Lower lobe of right lung (tissue), 2 donors: Measurements from ENCODE around the gene ADGRB2. TPM values are rescaled to one million over a fixed set of nuclear protein-coding genes. Genes with fewer than 3 reads are reported as not detected.

Experiments used
- ATAC-seq, 2 donors: fragments of 200-7000 bp; cut with Tn5 transposase; one replicate each; pipeline ENCODE4 v1.9.1; 2020 to 2022; ENCODE audit warnings: mild to moderate bottlenecking in 2 of 2, moderate library complexity in 2 of 2
- DNase-seq: peaks from one replicate; pipeline ENCODE4 v3.0.0-alpha.2; 2020
- H3K27ac ChIP-seq: fragments of 200-600 bp; one replicate; pipeline ENCODE4 v1.8.0; 2022
- H3K27me3 ChIP-seq: fragments of 200-600 bp; one replicate; pipeline ENCODE4 v1.8.0; 2022; ENCODE audit warnings: low read depth
- H3K36me3 ChIP-seq: fragments of 200-600 bp; one replicate; pipeline ENCODE4 v1.8.0; 2022; ENCODE audit warnings: mild to moderate bottlenecking
- H3K4me1 ChIP-seq: fragments of 200-600 bp; one replicate; pipeline ENCODE4 v1.8.0; 2022
- H3K4me3 ChIP-seq: fragments of 200-600 bp; one replicate; pipeline ENCODE4 v1.8.0; 2022; ENCODE audit warnings: mild to moderate bottlenecking
- H3K9me3 ChIP-seq: fragments of 200-600 bp; one replicate; pipeline ENCODE4 v1.8.0; 2022
- intact Hi-C: fragments of 100-400 bp; cut with DNase I; formaldehyde crosslinking; loops from one replicate; pipeline ENCODE4 v1.11.0; 2022
- total RNA-seq: library from RNA; stranded (reverse); fragmentation: NEBNext Ultra II Directional; extraction: Animal tissue kit (Norgen Biotek cat#: 25700); gene quantifications from one replicate; pipeline ENCODE4 v1.2.1, GENCODE V29; 2021
- TF ChIP-seq, protein P1 (sequence below): fragments of 200-600 bp; IDR thresholded peaks from one replicate; pipeline ENCODE4 v1.8.0; 2022; ENCODE audit warnings: antibody characterized with exemption, mild to moderate bottlenecking
- donor health status: DM: no; HTN: yes; CAD: no; lungs with severe emphysema.

ADGRB2 gene
- total RNA-seq, 1 donor from 2014 or later = 1.1 TPM

DNA sequence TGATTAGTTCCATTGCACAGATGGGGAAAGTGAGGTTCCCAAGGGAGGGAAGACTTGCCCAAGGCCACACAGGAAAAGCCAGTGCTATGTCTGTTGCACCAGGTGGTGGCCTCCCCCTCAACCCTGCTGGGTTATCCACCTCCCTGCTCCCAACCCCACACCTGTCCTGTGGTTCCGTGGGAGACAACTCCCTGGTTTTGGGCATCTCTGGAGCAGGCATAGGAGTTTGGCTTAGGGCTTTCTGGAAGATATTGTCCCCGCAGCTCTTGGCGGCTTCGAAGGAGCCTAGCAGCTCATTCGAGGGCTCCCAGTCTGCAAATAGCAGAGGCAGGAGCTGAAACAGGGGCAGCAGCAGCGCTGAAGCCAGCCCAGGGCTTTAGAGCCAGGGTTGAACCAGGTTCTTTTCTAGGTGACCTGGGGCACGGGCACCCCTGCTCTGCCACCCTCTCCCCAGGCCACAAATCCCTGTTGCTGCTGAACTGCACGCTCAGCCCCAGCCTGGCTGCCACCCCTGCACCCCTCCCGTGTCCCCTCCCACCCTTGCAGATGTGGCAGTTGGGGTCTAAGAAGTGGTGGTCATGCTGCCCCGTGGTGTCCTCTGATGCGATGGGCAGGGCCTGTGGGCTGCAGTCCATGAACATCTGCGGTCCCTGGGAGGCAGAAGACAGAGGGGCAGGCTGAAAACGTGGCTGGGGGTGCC, 29.6 kb upstream of the ADGRB2 start:
- intact Hi-C loops = no loop called here
- DNase-seq (peak; percentile 23), ATAC-seq (no peak)
- H3K4me1 ChIP-seq = no peaks in the 10 kb centered on the region
- no peak overlapping the region for H3K27ac ChIP-seq
- TF ChIP-seq, protein P1, sequence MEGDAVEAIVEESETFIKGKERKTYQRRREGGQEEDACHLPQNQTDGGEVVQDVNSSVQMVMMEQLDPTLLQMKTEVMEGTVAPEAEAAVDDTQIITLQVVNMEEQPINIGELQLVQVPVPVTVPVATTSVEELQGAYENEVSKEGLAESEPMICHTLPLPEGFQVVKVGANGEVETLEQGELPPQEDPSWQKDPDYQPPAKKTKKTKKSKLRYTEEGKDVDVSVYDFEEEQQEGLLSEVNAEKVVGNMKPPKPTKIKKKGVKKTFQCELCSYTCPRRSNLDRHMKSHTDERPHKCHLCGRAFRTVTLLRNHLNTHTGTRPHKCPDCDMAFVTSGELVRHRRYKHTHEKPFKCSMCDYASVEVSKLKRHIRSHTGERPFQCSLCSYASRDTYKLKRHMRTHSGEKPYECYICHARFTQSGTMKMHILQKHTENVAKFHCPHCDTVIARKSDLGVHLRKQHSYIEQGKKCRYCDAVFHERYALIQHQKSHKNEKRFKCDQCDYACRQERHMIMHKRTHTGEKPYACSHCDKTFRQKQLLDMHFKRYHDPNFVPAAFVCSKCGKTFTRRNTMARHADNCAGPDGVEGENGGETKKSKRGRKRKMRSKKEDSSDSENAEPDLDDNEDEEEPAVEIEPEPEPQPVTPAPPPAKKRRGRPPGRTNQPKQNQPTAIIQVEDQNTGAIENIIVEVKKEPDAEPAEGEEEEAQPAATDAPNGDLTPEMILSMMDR = no peak
- peaks cover 4% of the 10 kb centered on the region for H3K27me3 ChIP-seq
- no peak overlapping the region for H3K4me3 ChIP-seq
- H3K36me3 ChIP-seq = no peaks in the 10 kb centered on the region
- no peaks in the 10 kb centered on the region for H3K9me3 ChIP-seq

GRCh38 chr1:31793086-31793485, 28.9 kb upstream of the ADGRB2 start:
- Histone ChIP-seq H3K4me1 (no peaks in the 10 kb centered on the region), H3K9me3 (no peaks in the 10 kb centered on the region), H3K4me3 (no peak overlapping the region), H3K27ac (no peak overlapping the region), H3K36me3 (no peaks in the 10 kb centered on the region), H3K27me3 (peaks cover 4% of the 10 kb centered on the region)
- DNase-seq (peak; percentile 44), ATAC-seq (no peak)
- TF ChIP-seq, protein P1 = no peak
- intact Hi-C loops = no loop called here

DNA sequence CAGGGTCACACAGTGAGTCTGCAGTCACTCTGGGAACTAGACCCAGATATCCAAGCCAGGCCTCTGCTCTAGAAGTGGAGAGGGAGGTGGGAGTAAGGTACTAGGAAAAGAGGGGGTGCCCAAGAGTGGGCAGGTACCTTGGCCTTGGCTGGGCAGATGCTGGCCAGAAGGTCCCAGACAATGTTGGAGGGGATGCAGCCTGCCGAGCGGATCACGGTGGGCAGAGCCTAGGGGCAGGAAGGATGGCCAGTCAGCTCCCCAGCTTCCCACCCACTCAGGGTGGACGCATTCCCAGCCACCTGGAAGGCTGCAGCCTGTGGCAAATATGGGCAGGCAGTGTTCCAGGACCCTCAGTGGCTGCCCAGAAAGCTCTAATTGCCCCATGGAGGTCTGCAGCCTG, 28.4 kb upstream of the ADGRB2 start:
- no peak overlapping the region for H3K27ac ChIP-seq
- H3K27me3 ChIP-seq = peaks cover 3% of the 10 kb centered on the region
- TF ChIP-seq, protein P1 = no peak
- ATAC-seq = no peak
- H3K4me1 ChIP-seq = no peaks in the 10 kb centered on the region
- no peaks in the 10 kb centered on the region for H3K36me3 ChIP-seq
- H3K4me3 ChIP-seq = no peak overlapping the region
- no peaks in the 10 kb centered on the region for H3K9me3 ChIP-seq
- intact Hi-C loops = no loop called here
- DNase-seq = peak; percentile 26

DNA sequence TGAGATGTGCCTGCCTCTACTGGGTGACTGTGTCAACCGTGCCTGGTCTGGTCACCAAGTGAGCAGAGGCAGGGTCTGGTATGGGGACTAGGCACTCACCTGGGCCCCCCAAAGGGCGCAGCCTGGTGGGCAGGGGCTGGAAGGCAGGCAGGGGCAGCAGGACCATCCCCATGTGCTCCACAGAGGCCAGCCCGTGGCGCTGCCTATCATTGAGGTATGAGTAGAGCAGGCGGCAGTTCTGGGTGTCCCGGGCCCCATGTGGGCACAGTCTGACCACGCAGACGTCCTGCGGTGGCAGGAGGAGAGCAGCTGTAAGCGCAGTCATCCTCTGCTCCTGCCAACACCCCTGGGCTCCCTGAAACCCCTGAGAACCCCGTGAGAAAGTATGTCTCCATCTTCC, 28.0 kb upstream of the ADGRB2 start:
- intact Hi-C loops = no loop called here
- Histone ChIP-seq H3K36me3 (no peaks in the 10 kb centered on the region), H3K4me1 (no peaks in the 10 kb centered on the region), H3K27ac (no peak overlapping the region), H3K4me3 (no peak overlapping the region), H3K27me3 (no peaks in the 10 kb centered on the region), H3K9me3 (no peaks in the 10 kb centered on the region)
- DNase-seq (peak; percentile 44), ATAC-seq (no peak)
- TF ChIP-seq, protein P1 = no peak

DNA sequence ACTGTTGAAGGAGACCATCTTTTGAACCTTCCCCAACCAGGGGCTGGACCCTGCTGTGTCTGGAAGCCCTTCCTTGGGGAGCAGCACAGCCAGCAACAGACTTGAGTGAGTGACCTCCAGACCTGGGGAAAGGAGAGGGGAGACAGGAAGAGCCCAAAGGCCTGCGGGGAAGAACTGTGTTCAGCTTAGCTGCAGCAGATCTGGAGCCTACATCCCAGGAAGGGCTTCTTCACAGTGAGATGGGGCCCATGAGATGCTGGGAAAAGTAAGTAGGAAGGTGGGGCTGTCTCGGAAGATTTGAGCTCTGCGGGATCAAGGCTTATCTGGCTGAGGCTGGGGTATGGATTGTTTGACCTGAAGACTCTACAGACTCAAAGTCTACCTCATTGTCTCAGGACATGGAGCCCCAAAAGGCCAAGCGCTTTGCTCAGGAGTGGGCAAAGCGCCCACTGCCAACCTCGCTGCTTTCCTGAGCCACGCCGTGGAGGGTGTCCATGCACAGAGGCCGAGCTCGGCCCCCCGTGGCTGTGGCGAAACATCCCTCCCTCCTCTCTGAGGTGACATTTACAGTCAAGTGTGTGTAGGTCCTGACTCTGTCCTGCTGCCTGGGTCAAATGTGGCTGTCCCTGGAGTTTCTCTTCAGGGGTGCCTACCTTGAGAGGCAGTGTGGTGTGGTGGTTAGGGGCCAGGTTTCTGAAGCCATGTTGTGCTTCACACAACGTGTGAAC, 27.2 kb upstream of the ADGRB2 start:
- no peak overlapping the region for H3K4me3 ChIP-seq
- no peaks in the 10 kb centered on the region for H3K4me1 ChIP-seq
- no peak for ATAC-seq
- no peaks in the 10 kb centered on the region for H3K36me3 ChIP-seq
- TF ChIP-seq, protein P1 = no peak
- H3K27me3 ChIP-seq = no peaks in the 10 kb centered on the region
- intact Hi-C loops = no loop called here
- H3K9me3 ChIP-seq = no peaks in the 10 kb centered on the region
- DNase-seq = peak; percentile 41
- no peak overlapping the region for H3K27ac ChIP-seq
